CD4-positive, alpha-beta T cell treated with Interleukin-1 beta for 1 hour (primary cell): ENCODE data around the gene DOCK7.

Experiments used
- DNase-seq, 2 donors: peaks; one replicate each; pipeline ENCODE4 v3.0.0-alpha.2; 2020 to 2022

The DOCK7 gene

DNA sequence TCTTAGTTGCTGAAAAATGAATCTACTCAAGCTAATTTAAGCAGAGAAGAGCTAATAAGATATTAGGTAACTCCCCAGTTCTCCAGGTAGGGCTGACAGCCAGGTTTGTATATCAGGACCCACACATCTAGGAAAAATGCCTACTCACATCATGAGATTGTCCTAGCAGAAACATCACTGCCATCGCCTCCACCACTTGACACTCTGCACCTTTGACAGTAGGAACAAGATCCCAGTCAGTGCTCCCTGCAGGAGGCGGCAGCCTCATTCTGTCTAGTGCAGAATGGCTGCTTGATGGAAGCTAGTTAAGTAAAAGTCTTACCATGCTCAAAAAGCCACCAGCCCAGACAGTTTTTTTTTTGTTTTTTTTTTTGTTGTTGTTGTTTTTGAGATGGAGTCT lies 282.9 kb downstream of the DOCK7 start:
- no peak for DNase-seq
